Testis (tissue), 2 donors: ENCODE results near the gene MDM1.

Experiments used
- CTCF ChIP-seq, 3 experiments: fragments of 450-650 bp in 2 of 3; fragments of 200-600 bp in 1 of 3; sonication (generic) in 1 of 3; IDR thresholded peaks; one replicate each; pipeline ENCODE4 v1.5.1; 2016 to 2019; ENCODE audit warnings: antibody characterized with exemption in 3 of 3, mild to moderate bottlenecking in 2 of 3, moderate library complexity in 1 of 3
- POLR2A ChIP-seq: fragments of 450-650 bp; IDR thresholded peaks from one replicate; pipeline ENCODE4 v1.6.1; 2017; ENCODE audit warnings: antibody characterized with exemption, mild to moderate bottlenecking, moderate library complexity

DNA sequence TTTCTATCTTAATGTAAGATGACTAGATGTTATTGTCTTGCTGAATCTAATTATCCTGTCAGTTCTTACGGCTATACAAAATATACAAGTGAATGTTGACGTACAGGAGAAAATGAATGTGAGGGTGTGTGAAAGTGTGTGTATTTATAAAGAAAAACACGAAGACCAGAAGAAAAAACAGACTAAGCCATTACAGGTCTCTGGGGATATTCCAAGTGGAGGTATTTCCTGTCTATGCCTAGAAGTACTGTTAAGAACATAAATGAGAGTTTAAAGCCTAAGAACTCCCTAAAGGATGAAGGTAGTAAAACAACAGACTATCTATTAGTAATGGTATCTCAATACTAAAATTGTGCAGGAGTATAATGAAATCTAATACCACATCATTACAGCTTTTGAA lies 7.6 kb downstream of the MDM1 start:
- TF ChIP-seq CTCF (IDR thresholded peaks at IDR 0.05) = no peak
- no peak for TF ChIP-seq POLR2A
